CD14-positive monocyte (primary cell): ENCODE measurements around the gene MRPL48. TPM values are rescaled to one million over a fixed set of nuclear protein-coding genes. Genes with fewer than 3 reads are reported as not detected.

Experiments
- DNase-seq, 3 donors: peaks; one replicate each; pipeline ENCODE4 v3.0.0-alpha.2; 2011 to 2022
- H2AFZ ChIP-seq: 2 replicates; pipeline ENCODE4 v1.6.0; 2012; ENCODE audit warnings: mild to moderate bottlenecking, low read depth, low read length, inconsistent platforms; ENCODE audit not compliant: insufficient read depth, poor library complexity, severe bottlenecking
- H3K27ac ChIP-seq, 2 donors: 1 replicate in 1 of 2; 2 replicates in 1 of 2; pipeline ENCODE4 v1.5.1; 2012 to 2013; ENCODE audit warnings: low read length in 2 of 2, control low read depth in 1 of 2, inconsistent platforms in 1 of 2, low read depth in 1 of 2, mild to moderate bottlenecking in 1 of 2
- H3K27me3 ChIP-seq, 2 donors: one replicate each; pipeline versions ENCODE4 v1.6.0 to v1.6.1; 2011 to 2013; ENCODE audit warnings: low read length in 2 of 2; ENCODE audit not compliant: control insufficient read depth in 2 of 2, insufficient read depth in 2 of 2
- H3K36me3 ChIP-seq, 2 donors: replicated peaks in 1 of 2; 1 replicate in 1 of 2; 2 replicates in 1 of 2; pipeline versions ENCODE4 v1.5.1 to v1.6.1; 2012 to 2013; ENCODE audit warnings: low read length in 2 of 2, control low read depth in 1 of 2, inconsistent platforms in 1 of 2, mild to moderate bottlenecking in 1 of 2; ENCODE audit not compliant: insufficient read depth in 2 of 2, control insufficient read depth in 1 of 2
- H3K4me1 ChIP-seq, 2 donors: 1 replicate in 1 of 2; 2 replicates in 1 of 2; pipeline versions ENCODE4 v1.5.1 to v1.6.1; 2012 to 2013; ENCODE audit warnings: low read length in 2 of 2, control low read depth in 1 of 2, inconsistent platforms in 1 of 2, mild to moderate bottlenecking in 1 of 2, moderate library complexity in 1 of 2; ENCODE audit not compliant: insufficient read depth in 2 of 2, control insufficient read depth in 1 of 2
- H3K4me2 ChIP-seq: replicated peaks from 2 replicates; pipeline ENCODE3; 2012; ENCODE audit warnings: low read length, moderate library complexity, mild to moderate bottlenecking; ENCODE audit not compliant: poor library complexity, severe bottlenecking; ENCODE audit errors: extremely low read depth
- H3K4me3 ChIP-seq, 3 experiments: fragments of 200-600 bp in 1 of 3; sonication (generic) in 1 of 3; replicated peaks in 1 of 3; 1 replicate in 2 of 3; 2 replicates in 1 of 3; pipeline ENCODE4 v1.5.1; 2011 to 2013; ENCODE audit warnings: low read length in 3 of 3, mild to moderate bottlenecking in 3 of 3, control low read depth in 2 of 3, low read depth in 2 of 3, inconsistent platforms in 1 of 3, moderate library complexity in 1 of 3
- H3K79me2 ChIP-seq: 2 replicates; pipeline ENCODE4 v1.6.0; 2012; ENCODE audit warnings: mild to moderate bottlenecking, control low read depth, inconsistent platforms, low read length, moderate library complexity; ENCODE audit not compliant: insufficient read depth
- H3K9ac ChIP-seq: 2 replicates; pipeline ENCODE4 v1.6.0; 2017; ENCODE audit warnings: low read length, mild to moderate bottlenecking; ENCODE audit not compliant: insufficient read depth, poor library complexity, severe bottlenecking
- H3K9me3 ChIP-seq, 2 donors: replicated peaks in 1 of 2; 1 replicate in 1 of 2; 2 replicates in 1 of 2; pipeline versions ENCODE4 v1.5.1 to v1.6.1; 2012 to 2013; ENCODE audit warnings: low read length in 2 of 2, control low read depth in 1 of 2; ENCODE audit not compliant: control insufficient read depth in 1 of 2, insufficient read depth in 1 of 2
- H4K20me1 ChIP-seq: 2 replicates; pipeline ENCODE4 v1.6.0; 2012; ENCODE audit warnings: mild to moderate bottlenecking, low read length, control low read depth, moderate library complexity; ENCODE audit not compliant: insufficient read depth
- H3K27ac Mint-ChIP-seq, 7 donors: one replicate each; pipeline ENCODE4 v1.8.0; 2020; ENCODE audit warnings: mild to moderate bottlenecking in 7 of 7, mixed read lengths in 7 of 7, moderate library complexity in 6 of 7, inconsistent platforms in 2 of 7
- H3K27me3 Mint-ChIP-seq, 3 donors: one replicate each; pipeline ENCODE4 v1.8.0; 2021 to 2022; ENCODE audit warnings: low read depth in 3 of 3, mild to moderate bottlenecking in 3 of 3, mixed read lengths in 3 of 3, moderate library complexity in 3 of 3, inconsistent platforms in 1 of 3
- H3K36me3 Mint-ChIP-seq, 2 donors: one replicate each; pipeline ENCODE4 v1.8.0; 2020; ENCODE audit warnings: mixed read lengths in 2 of 2, inconsistent platforms in 1 of 2, mild to moderate bottlenecking in 1 of 2
- H3K4me1 Mint-ChIP-seq: one replicate; pipeline ENCODE4 v1.8.0; 2020; ENCODE audit warnings: mild to moderate bottlenecking, mixed read lengths
- H3K4me3 Mint-ChIP-seq, 2 donors: one replicate each; pipeline ENCODE4 v1.8.0; 2020; ENCODE audit warnings: mild to moderate bottlenecking in 2 of 2, mixed read lengths in 2 of 2, moderate library complexity in 1 of 2
- H3K9me3 Mint-ChIP-seq, 7 donors: one replicate each; pipeline ENCODE4 v1.8.0; 2020 to 2022; ENCODE audit warnings: mixed read lengths in 7 of 7, mild to moderate bottlenecking in 6 of 7, moderate library complexity in 6 of 7, inconsistent platforms in 2 of 7
- CTCF ChIP-seq: fragments of 200-600 bp; IDR thresholded peaks from one replicate; pipeline ENCODE4 v1.8.0; 2022; ENCODE audit warnings: antibody characterized with exemption, mild to moderate bottlenecking
- WGBS: methylation state at CpG from one replicate; pipeline ENCODE4 v1.1.5; 2013; ENCODE audit warnings: missing lambda C conversion rate; ENCODE audit not compliant: insufficient coverage; 5-methylcytosine and 5-hydroxymethylcytosine counted together
- intact Hi-C, 2 donors: fragments of 100-400 bp; cut with micrococcal nuclease; formaldehyde crosslinking; loops; one replicate each; pipeline versions ENCODE4 v1.15.0 to v1.15.1; 2023
- polyA plus RNA-seq, 3 donors: library from polyadenylated mRNA; depleted of rRNA in 1 of 3; unstranded in 2 of 3; stranded (reverse) in 1 of 3; fragments of 300-500 nt in 2 of 3; fragments of >200 nt in 1 of 3; fragmentation: Illumina TruSeq in 2 of 3; gene quantifications; 1 replicate in 2 of 3; 2 replicates in 1 of 3; pipeline ENCODE4 v1.2.3, GENCODE V29; 2012 to 2021

The MRPL48 gene
- polyA plus RNA-seq, 3 donors, result 17.8 to 43.1 (median 42.9) TPM

- Histone ChIP-seq H3K27ac (no peak overlapping the region), H3K4me2 (no peak overlapping the region), H3K36me3 (peaks cover 2 to 33% of the 10 kb centered on the region in 2 donors), H4K20me1 (no peaks in the 10 kb centered on the region), H2AFZ (no peak overlapping the region), H3K9me3 (no peaks in the 10 kb centered on the region), H3K4me3 (no peak overlapping the region), H3K79me2 (no peaks in the 10 kb centered on the region), H3K27me3 (no peaks in the 10 kb centered on the region), H3K4me1 (no peaks in the 10 kb centered on the region), H3K9ac (no peak overlapping the region)
- H3K27me3 Mint-ChIP-seq, result peaks cover 0 to 3% (median 0%) of the 10 kb centered on the region in 3 donors
- 100% methylated on average over 2 of the region's 3 CpGs for WGBS
- no peak overlapping the region for H3K27ac Mint-ChIP-seq
- H3K4me3 Mint-ChIP-seq, result no peak overlapping the region
- peaks cover 0 to 7% (median 0%) of the 10 kb centered on the region in 7 donors for H3K9me3 Mint-ChIP-seq
- intact Hi-C loops, result no loop called here
- TF ChIP-seq CTCF, result no peak
- H3K4me1 Mint-ChIP-seq, result peaks cover 11% of the 10 kb centered on the region
- DNase-seq, result no peak
- H3K36me3 Mint-ChIP-seq, result peaks cover 28 to 59% of the 10 kb centered on the region in 2 donors
These were observed 64.4 kb downstream of the MRPL48 start for GRCh38 chr11:73852049-73852448.

- H3K4me2 ChIP-seq, result no peak overlapping the region
- H3K4me1 ChIP-seq, result no peaks in the 10 kb centered on the region
- no peaks in the 10 kb centered on the region for H3K9me3 ChIP-seq
- no peak for TF ChIP-seq CTCF
- no CpG with 5 or more reads among the region's 1 CpG for WGBS
- Mint-ChIP-seq H3K4me1 (peaks cover 4% of the 10 kb centered on the region), H3K4me3 (no peak overlapping the region), H3K36me3 (peaks cover 28 to 60% of the 10 kb centered on the region in 2 donors), H3K27ac (no peak overlapping the region), H3K9me3 (peaks cover 0 to 3% (median 0%) of the 10 kb centered on the region in 7 donors), H3K27me3 (peaks cover 0 to 2% (median 1%) of the 10 kb centered on the region in 3 donors)
- no peak overlapping the region for H3K4me3 ChIP-seq
- intact Hi-C loops, result no loop called here
- H3K27ac ChIP-seq, result no peak overlapping the region
- DNase-seq, result no peak
- H3K79me2 ChIP-seq, result no peaks in the 10 kb centered on the region
- H3K27me3 ChIP-seq, result no peaks in the 10 kb centered on the region
- peaks cover 4 to 22% of the 10 kb centered on the region in 2 donors for H3K36me3 ChIP-seq
- H2AFZ ChIP-seq, result no peak overlapping the region
- H3K9ac ChIP-seq, result no peak overlapping the region
- no peaks in the 10 kb centered on the region for H4K20me1 ChIP-seq
These were observed 67.0 kb downstream of the MRPL48 start for GRCh38 chr11:73854680-73855079.
